HG03103 (cell line): ENCODE results near the gene DMWD.

ENCODE experiments used
- ATAC-seq: cut with Tn5 transposase; IDR thresholded peaks from one replicate; pipeline ENCODE4 v1.9.1; 2021; ENCODE audit warnings: low read depth; ENCODE audit not compliant: unreplicated experiment

Gene DMWD

GRCh38 chr19:45792470-45793177 is at the start of gene DMWD:
DMWD (minus strand) TSS chr19:45792845; CDS start chr19:45792756, 89 bp downstream.
- peak; percentile 95 for ATAC-seq

DNA sequence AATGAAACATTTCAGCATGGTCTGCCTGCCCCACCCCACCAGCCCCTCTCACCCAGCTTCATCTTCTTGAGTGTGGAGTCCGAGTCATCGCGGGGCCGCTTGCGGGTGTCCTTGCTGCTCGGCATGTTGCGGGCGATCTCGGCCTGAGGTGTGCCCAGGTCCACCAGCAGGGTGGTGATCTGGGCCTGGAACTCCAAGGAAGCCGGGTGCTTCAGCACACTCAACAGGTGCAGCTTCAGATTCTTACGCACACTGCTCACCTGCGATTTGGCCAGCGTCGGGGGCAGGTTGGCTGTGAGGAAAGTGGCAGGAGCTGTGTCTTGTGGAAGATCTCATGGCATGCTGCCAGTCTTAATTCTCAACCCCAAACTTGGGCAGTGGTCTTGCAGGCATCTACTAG is 49.6 kb upstream of the DMWD start:
- no peak for ATAC-seq

DNA sequence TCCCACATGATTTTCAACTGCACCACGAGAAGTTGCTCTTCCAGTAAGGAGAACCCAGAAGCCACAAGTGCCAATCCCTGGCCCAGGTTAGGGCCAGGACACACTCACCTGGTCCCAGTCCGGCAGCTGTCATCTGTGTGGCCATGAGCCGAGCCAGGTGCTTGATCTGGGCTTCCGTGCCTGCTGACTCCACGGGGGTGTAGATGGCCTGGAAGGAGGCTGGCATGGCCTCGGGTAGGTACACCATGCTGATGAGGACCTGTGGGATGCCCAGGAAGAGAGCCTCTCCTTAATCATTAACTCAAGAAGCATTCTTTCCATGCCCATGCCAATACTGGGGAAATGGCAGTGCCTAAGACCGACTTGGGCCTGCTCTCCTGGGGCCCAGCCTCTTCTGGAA is 42.3 kb upstream of the DMWD start:
- no peak for ATAC-seq

DNA sequence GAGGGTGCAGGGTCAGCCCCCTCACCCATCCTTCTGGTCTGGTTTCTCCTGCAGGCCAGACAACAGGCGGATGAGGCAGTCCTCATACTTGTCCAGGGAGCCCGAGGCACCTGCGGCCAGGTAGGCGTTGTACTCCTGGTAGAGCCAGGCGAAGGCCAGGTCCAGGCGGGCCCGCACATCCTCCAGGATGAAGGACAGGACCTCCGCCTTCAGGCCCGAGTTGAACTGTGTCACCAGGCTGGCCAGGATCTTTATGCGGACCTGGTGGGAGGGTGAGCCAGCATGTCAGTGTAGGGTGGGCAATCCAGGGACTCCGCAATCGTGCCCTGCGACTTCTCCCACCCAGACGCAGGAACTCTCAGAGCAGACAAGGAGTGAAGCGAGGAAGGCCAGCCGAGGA is 36.3 kb upstream of the DMWD start:
- ATAC-seq = no peak

DNA sequence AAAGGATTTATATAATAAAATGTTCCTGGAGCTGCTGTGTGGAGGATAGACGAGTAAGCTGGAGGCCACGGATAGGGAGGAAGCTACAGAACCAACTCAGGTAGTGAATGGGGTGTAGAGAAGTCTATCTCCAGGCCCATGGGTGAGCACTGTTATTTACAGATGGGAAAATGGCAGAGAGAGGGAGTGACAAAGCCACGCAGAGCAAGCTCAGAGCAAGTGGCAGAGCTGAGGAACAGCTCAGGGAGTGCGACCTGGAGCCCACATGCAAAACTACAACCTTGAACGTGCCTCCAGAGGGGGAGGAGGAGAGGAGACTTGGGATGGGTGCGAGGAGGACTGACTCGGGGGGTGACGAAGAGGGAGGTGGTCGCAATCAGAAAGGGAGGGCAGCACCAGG is 35.9 kb upstream of the DMWD start:
- ATAC-seq = no peak

DNA sequence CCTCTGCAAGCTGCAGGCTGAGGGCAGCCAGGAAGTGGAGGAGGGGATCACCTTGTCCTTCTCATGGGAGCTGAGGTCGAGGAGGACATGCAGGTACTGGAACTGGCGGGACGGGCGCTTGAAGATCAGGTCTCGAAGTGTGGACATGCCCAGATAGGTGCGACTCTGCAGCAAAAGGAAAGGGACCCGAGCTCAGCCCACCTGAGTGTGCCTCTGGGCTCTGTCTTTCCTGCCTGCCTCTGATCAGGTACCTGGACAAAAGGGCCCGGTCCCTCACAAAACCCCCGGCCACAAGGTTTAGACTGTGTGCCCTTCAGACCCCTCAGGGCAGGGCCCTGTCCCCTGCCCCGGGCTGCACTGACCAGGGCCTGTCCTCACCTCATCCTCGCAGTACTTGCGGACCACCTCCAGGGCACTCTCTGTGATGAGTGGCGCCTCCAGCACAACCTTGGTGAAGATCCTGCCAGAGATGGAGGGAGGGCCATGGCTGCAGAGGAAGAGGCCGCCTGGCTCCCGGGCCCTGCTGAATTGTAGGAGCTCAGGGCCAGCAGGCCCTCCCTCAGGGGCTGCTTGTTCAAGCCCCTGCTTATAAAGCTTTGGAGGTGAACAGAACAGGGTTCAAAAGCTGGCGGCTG is 34.9 kb upstream of the DMWD start:
- ATAC-seq = no peak

DNA sequence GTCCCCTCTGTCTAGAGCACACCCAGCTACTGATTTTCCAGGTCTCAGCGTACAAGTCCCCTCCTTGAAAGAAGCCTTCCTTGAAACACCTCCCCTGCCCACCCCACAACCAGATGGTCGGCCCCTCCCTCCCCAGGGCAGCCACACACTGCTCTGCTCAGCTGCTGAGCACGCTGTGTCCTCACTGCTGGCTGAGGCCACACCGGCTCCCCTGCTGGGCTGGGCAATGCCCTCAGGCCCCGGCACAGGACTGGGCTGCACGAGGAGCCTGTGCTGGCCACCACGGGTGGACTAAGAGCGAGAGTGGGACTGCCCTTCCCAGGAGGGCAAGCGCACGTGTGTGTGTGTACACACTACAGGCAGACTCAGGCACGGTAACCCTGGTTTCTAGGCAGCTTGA is 34.3 kb upstream of the DMWD start:
- ATAC-seq = no peak

- no peak for ATAC-seq
Observed at GRCh38 chr19:45825917-45826893, 33.6 kb upstream of the DMWD start.

- ATAC-seq = no peak
Observed at GRCh38 chr19:45825263-45825605, 32.6 kb upstream of the DMWD start.

- ATAC-seq = no peak
Observed at GRCh38 chr19:45824531-45825262, 32.1 kb upstream of the DMWD start.

- ATAC-seq = no peak
Observed at GRCh38 chr19:45824041-45824471, 31.4 kb upstream of the DMWD start.

- no peak for ATAC-seq
Observed at GRCh38 chr19:45823182-45823581, 30.5 kb upstream of the DMWD start.

DNA sequence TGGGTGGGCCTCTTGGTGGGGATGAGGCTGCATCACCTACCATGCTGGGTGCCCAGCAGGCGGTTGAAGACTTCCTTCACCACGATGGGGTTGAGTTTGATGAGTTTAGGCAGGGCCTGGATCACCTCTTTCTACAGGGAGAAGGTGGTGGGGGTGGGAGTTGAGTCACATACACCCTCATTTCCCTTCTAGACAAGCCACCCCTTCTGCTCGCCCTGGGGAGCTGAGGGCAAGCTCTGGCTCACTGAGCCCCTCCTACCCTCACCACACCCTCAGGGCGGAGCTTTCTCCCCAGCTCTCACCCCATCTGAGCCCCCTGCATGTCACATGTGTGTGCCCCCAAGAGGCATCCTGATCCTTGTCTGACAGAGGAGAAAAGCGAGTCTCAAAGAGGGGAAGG is 30.1 kb upstream of the DMWD start:
- no peak for ATAC-seq

DNA sequence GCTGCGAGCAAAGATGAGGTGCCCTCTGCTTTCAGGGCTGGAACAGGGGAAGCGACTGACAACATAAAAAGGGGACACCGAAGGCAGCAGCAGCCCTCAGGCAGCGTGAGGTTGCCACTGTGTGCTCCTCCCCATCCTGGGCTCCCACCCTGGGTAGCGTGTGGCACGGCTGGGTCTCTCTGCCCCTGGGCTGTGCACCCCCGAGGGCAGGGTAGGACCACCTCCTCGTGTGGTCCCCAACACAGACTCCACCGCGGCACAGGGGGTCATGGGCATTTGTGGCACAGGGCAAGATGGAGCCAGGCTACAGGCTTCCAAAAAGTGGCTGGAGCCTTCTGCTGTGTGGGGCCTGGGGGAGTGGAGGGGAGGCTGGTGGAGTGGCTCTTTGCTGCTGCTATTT is 28.9 kb upstream of the DMWD start:
- no peak for ATAC-seq

DNA sequence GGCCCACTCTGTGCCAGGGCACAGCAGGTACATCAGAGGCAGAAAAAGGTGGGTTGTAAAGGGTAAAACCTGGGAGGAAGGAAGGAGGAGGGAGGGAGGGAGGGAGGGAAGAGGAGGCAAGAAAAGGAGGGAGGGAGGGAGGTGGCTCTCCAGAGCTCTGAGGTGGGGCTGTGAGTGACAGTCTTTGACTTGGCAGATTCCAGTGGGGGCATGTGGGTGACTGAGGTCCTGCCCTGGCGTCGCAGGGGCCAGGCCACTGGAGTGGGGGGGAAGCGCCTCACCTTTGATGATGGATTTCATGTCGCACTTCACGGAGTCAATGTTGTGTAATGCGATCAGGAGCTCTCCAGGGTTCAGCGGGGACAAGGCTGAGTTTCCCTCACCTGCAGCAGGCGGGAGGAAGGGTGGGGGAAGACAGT is 28.5 kb upstream of the DMWD start:
- no peak for ATAC-seq

GRCh38 chr19:45820413-45821102 is 27.9 kb upstream of the DMWD start:
- no peak for ATAC-seq

GRCh38 chr19:45819769-45820168 is 27.1 kb upstream of the DMWD start:
- ATAC-seq = no peak

- no peak for ATAC-seq
Observed at GRCh38 chr19:45817725-45818301, 25.2 kb upstream of the DMWD start.

DNA sequence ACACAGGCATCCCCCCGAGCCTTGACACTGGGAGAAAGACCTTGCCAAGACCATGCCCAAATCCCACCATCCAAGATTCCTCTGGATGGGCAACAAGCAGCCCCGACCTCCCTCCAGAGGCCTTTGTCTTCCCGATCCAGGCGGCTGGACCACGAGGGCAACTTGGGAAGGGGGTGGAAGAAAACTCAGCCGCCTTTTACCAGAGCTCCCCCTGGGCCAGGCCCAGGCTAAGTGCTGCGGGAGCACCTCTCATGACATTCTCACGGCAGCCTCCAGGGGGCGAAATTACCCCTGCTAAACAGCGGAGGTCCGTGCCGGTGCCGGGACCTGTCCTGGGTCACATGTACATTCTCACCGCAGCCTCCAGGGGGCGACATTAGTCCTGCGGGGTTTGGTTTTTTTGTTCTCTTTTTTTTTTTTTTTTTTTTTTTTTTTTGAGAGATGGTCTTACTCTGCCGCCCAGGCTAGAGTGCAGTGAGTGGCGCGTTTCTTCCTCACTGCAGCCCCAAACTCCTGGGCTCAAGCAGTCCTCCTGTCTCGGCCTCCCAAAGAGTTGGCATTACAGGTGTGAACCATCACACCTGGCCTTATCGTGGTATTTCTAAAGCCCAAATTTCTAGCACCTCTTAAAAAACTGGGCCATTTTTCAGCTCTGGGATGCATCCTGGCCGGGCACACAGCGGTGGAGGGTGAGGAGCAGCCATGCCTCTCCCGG is 24.5 kb upstream of the DMWD start:
- no peak for ATAC-seq
